Endometrium (tissue), 2 donors: ENCODE measurements around the gene TRMT2A.

Experiments used
- FAIRE-seq: peaks from 2 replicates; lab custom pipeline; 2012; peaks lifted over from hg19 to GRCh38; lab: Jason Lieb, UNC
- donor health status: control.
- donor health status: control.

The TRMT2A gene

GRCh38 chr22:20132686-20133246 lies 15.7 kb upstream of the TRMT2A start:
- FAIRE-seq = no peak

- FAIRE-seq = no peak
Measured at GRCh38 chr22:20131859-20132685, 15.0 kb upstream of the TRMT2A start.

- FAIRE-seq = no peak
Measured at GRCh38 chr22:20131597-20131858, 14.5 kb upstream of the TRMT2A start, which contains the start of gene ZDHHC8. Gene ZDHHC8, plus strand, starts transcription at chr22:20131804. Its CDS starts 144 bp downstream, at chr22:20131948.

- FAIRE-seq = no peak
Measured at GRCh38 chr22:20130731-20131596, 13.9 kb upstream of the TRMT2A start.

- FAIRE-seq = no peak
Measured at GRCh38 chr22:20130319-20130718, 13.3 kb upstream of the TRMT2A start.

- no peak for FAIRE-seq
Measured at GRCh38 chr22:20129747-20130014, 12.7 kb upstream of the TRMT2A start.

GRCh38 chr22:20128902-20129746 lies 12.1 kb upstream of the TRMT2A start:
- no peak for FAIRE-seq

- no peak for FAIRE-seq
Measured at GRCh38 chr22:20128619-20128901, 11.5 kb upstream of the TRMT2A start.

GRCh38 chr22:20127869-20128618 lies 11.0 kb upstream of the TRMT2A start:
- FAIRE-seq = no peak

GRCh38 chr22:20127318-20127868 lies 10.4 kb upstream of the TRMT2A start:
- no peak for FAIRE-seq

- FAIRE-seq = no peak
Measured at GRCh38 chr22:20126284-20127029, 9.4 kb upstream of the TRMT2A start.

GRCh38 chr22:20125201-20126174 lies 8.5 kb upstream of the TRMT2A start:
- no peak for FAIRE-seq

GRCh38 chr22:20124083-20124787 lies 7.2 kb upstream of the TRMT2A start:
- no peak for FAIRE-seq

- FAIRE-seq = no peak
Measured at GRCh38 chr22:20123366-20124082, 6.5 kb upstream of the TRMT2A start.

GRCh38 chr22:20121856-20122415 lies 4.9 kb upstream of the TRMT2A start:
- FAIRE-seq = no peak

GRCh38 chr22:20118300-20119020 lies 1.4 kb upstream of the TRMT2A start:
- FAIRE-seq = no peak

- FAIRE-seq = no peak
Measured at GRCh38 chr22:20117633-20118299, 740 bp upstream of the TRMT2A start.
